Liver (tissue), 9 donors: Measurements from ENCODE around the gene ANKRD16. TPM values are rescaled to one million over a fixed set of nuclear protein-coding genes. Genes with fewer than 3 reads are reported as not detected.

Experiments used
- DNase-seq: peaks from one replicate; pipeline ENCODE4 v3.0.0-alpha.2; 2017; ENCODE audit warnings: low spot score
- H3K27ac ChIP-seq, 2 donors: one replicate each; pipeline ENCODE4 v1.7.0; 2013; ENCODE audit warnings: inconsistent platforms in 2 of 2, low read length in 2 of 2, control low read depth in 1 of 2, low read depth in 1 of 2, mild to moderate bottlenecking in 1 of 2
- H3K27me3 ChIP-seq, 4 donors: one replicate each; pipeline versions ENCODE4 v1.6.1 to v1.7.0; 2013; ENCODE audit warnings: low read length in 3 of 4, inconsistent platforms in 1 of 4, mild to moderate bottlenecking in 1 of 4, moderate library complexity in 1 of 4; ENCODE audit not compliant: control insufficient read depth in 4 of 4, insufficient read depth in 4 of 4
- H3K36me3 ChIP-seq, 4 donors: one replicate each; pipeline versions ENCODE4 v1.6.1 to v1.7.0; 2013; ENCODE audit warnings: low read length in 3 of 4, mild to moderate bottlenecking in 3 of 4, low read depth in 1 of 4, moderate library complexity in 1 of 4; ENCODE audit not compliant: control insufficient read depth in 4 of 4, insufficient read depth in 3 of 4
- H3K4me1 ChIP-seq, 4 donors: one replicate each; pipeline versions ENCODE4 v1.6.1 to v1.7.0; 2013; ENCODE audit warnings: low read length in 3 of 4, mild to moderate bottlenecking in 3 of 4, moderate library complexity in 1 of 4; ENCODE audit not compliant: control insufficient read depth in 4 of 4, insufficient read depth in 4 of 4
- H3K4me3 ChIP-seq, 3 donors: one replicate each; pipeline versions ENCODE4 v1.6.1 to v1.7.0; 2013; ENCODE audit warnings: low read length in 3 of 3, control low read depth in 1 of 3, low read depth in 1 of 3, mild to moderate bottlenecking in 1 of 3
- H3K9ac ChIP-seq, 2 donors: one replicate each; pipeline ENCODE4 v1.7.0; 2013; ENCODE audit warnings: low read length in 2 of 2, mild to moderate bottlenecking in 2 of 2, moderate library complexity in 2 of 2, control low read depth in 1 of 2, low read depth in 1 of 2
- H3K9me3 ChIP-seq, 4 donors: one replicate each; pipeline versions ENCODE4 v1.6.1 to v1.7.0; 2013; ENCODE audit warnings: low read length in 3 of 4; ENCODE audit not compliant: control insufficient read depth in 4 of 4
- CTCF ChIP-seq: fragments of 150-350 bp; IDR thresholded peaks from 2 replicates; pipeline ENCODE4 v1.5.1; 2017; ENCODE audit warnings: improper control_type of control experiment, low read depth, low read length; ENCODE audit not compliant: missing input control
- EGR1 ChIP-seq, 2 donors: IDR thresholded peaks; 2 replicates each; pipeline ENCODE4 v1.6.1; 2016 to 2018; ENCODE audit warnings: antibody characterized with exemption in 2 of 2, low read depth in 2 of 2
- FOXA1 ChIP-seq: IDR thresholded peaks from 2 replicates; pipeline ENCODE4 v1.6.1; 2016; ENCODE audit warnings: antibody characterized with exemption
- FOXA2 ChIP-seq: IDR thresholded peaks from 2 replicates; pipeline ENCODE4 v1.6.1; 2016; ENCODE audit warnings: antibody characterized with exemption
- HNF4G ChIP-seq: IDR thresholded peaks from 2 replicates; pipeline ENCODE4 v1.6.1; 2016; ENCODE audit warnings: antibody characterized with exemption
- MAX ChIP-seq: IDR thresholded peaks from 2 replicates; pipeline ENCODE4 v1.6.1; 2016; ENCODE audit warnings: antibody characterized with exemption
- NR2F2 ChIP-seq: IDR thresholded peaks from 2 replicates; pipeline ENCODE4 v1.6.1; 2016; ENCODE audit warnings: antibody characterized with exemption
- REST ChIP-seq: IDR thresholded peaks from 2 replicates; pipeline ENCODE4 v1.6.1; 2016; ENCODE audit warnings: antibody characterized with exemption, mild to moderate bottlenecking
- RXRA ChIP-seq, 2 donors: IDR thresholded peaks; 2 replicates each; pipeline ENCODE4 v1.6.1; 2017 to 2018; ENCODE audit warnings: antibody characterized with exemption in 2 of 2, mild to moderate bottlenecking in 1 of 2
- TAF1 ChIP-seq: conservative IDR thresholded peaks from 2 replicates; pipeline ENCODE4 v1.6.1; 2016; ENCODE audit warnings: antibody characterized with exemption, mild to moderate bottlenecking
- YY1 ChIP-seq: IDR thresholded peaks from 2 replicates; pipeline ENCODE4 v1.6.1; 2016; ENCODE audit warnings: antibody characterized with exemption, mild to moderate bottlenecking
- WGBS: extraction: QIAGEN DNeasy Blood & Tissue Kit; methylation state at CpG from one replicate; pipeline ENCODE4 v1.1.7; 2013; 5-methylcytosine and 5-hydroxymethylcytosine counted together
- polyA plus RNA-seq, 2 donors: library from polyadenylated mRNA; stranded (reverse) in 1 of 2; unstranded in 1 of 2; fragments of 200-250 nt in 1 of 2; fragments of >200 nt in 1 of 2; fragmentation: Nextera tagmentation in 1 of 2; extraction: Ambion mirVana in 1 of 2; gene quantifications; one replicate each; pipeline versions ENCODE4 v1.2.1 to v1.2.3, GENCODE V29; 2013 to 2015
- total RNA-seq, 2 donors: library from RNA; depleted of rRNA; stranded (reverse); fragments of >200 nt; gene quantifications; one replicate each; pipeline ENCODE4 v1.2.3, GENCODE V29; 2014
- donor health status: healthy.
- donor health status: healthy.
- donor health status: healthy.
- donor health status: healthy.
- donor health status: healthy.

ANKRD16 gene
- total and polyA plus RNA-seq, 4 donors = 1.1 to 3.6 (median 2.3) TPM

- 75% methylated on average over 13 of the region's 13 CpGs for WGBS
- no peak for DNase-seq
- H3K9ac ChIP-seq = no peak overlapping the region
Observed at GRCh38 chr10:5844345-5845055, 45.2 kb downstream of the ANKRD16 start.

GRCh38 chr10:5843686-5844344 lies 45.9 kb downstream of the ANKRD16 start:
- TF ChIP-seq FOXA1 (no peak), CTCF (no peak), RXRA (IDR thresholded peaks at IDR 0.05) (no peak), TAF1 (no peak), EGR1 (IDR thresholded peaks at IDR 0.05; ENCODE audit: low read depth in 2 of 2) (no peak), REST (no peak)
- no peaks in the 10 kb centered on the region for H3K9me3 ChIP-seq
- no peaks in the 10 kb centered on the region for H3K36me3 ChIP-seq
- H3K4me3 ChIP-seq = no peak overlapping the region
- no peak overlapping the region for H3K27ac ChIP-seq
- no peaks in the 10 kb centered on the region for H3K27me3 ChIP-seq
- no peak overlapping the region for H3K9ac ChIP-seq
- 75% methylated on average over 4 of the region's 4 CpGs for WGBS
- DNase-seq = no peak
- H3K4me1 ChIP-seq = no peaks in the 10 kb centered on the region

More at GRCh38 chr10:5844345-5845055, 45.2 kb downstream of the ANKRD16 start:
- H3K27me3 ChIP-seq = no peaks in the 10 kb centered on the region
- no peaks in the 10 kb centered on the region for H3K4me1 ChIP-seq
- H3K27ac ChIP-seq = no peak overlapping the region
- no peak for TF ChIP-seq REST
- TF ChIP-seq MAX = no peak
- TF ChIP-seq CTCF = no peak
- no peak for TF ChIP-seq TAF1
- TF ChIP-seq HNF4G = no peak
- TF ChIP-seq NR2F2 = no peak
- no peak for TF ChIP-seq FOXA2
- no peak for TF ChIP-seq YY1
- H3K36me3 ChIP-seq = no peaks in the 10 kb centered on the region
- no peak overlapping the region for H3K4me3 ChIP-seq
- no peaks in the 10 kb centered on the region for H3K9me3 ChIP-seq
